ENCODE results near the gene CNTN1. TPM values are rescaled to one million over a fixed set of nuclear protein-coding genes. Genes with fewer than 3 reads are reported as not detected.
A peak's percentile ranks its signal among the peaks of the same experiment; 100 is the strongest.
"Not testable (repeated sequence)": the region's sequence is repeated elsewhere in the genome, so short reads cannot be mapped to it uniquely, and the experiment has no call there.

The CNTN1 gene
- total RNA-seq, 1 donor from 2014 or later, result 2.3 TPM

GRCh38 chr12:40735551-40736230 lies 43.5 kb downstream of the CNTN1 start:
- H3K4me3 ChIP-seq (ENCODE audit: low read depth, low read length), result no peak overlapping the region
- DNase-seq (ENCODE audit: low read depth), result no peak
- no peak for TF ChIP-seq CTCF (conservative IDR thresholded peaks at IDR 0.05; ENCODE audit: low read depth, low read length)

- not testable (repeated sequence) for H3K4me3 ChIP-seq (ENCODE audit: low read depth, low read length); DNase-seq (ENCODE audit: low read depth)
These were observed 45.2 kb downstream of the CNTN1 start for GRCh38 chr12:40737416-40737815.

- DNase-seq (ENCODE audit: low read depth), result no peak
- H3K4me3 ChIP-seq (ENCODE audit: low read depth, low read length), result no peak overlapping the region
- TF ChIP-seq CTCF (conservative IDR thresholded peaks at IDR 0.05; ENCODE audit: low read depth, low read length), result no peak
These were observed 46.6 kb downstream of the CNTN1 start for GRCh38 chr12:40738856-40739255.

GRCh38 chr12:40742041-40742440 lies 49.8 kb downstream of the CNTN1 start:
- no peak for DNase-seq (ENCODE audit: low read depth)
- TF ChIP-seq CTCF (conservative IDR thresholded peaks at IDR 0.05; ENCODE audit: low read depth, low read length), result no peak
- H3K4me3 ChIP-seq (ENCODE audit: low read depth, low read length), result no peak overlapping the region

GRCh38 chr12:40745386-40745785 lies 53.1 kb downstream of the CNTN1 start:
- no peak overlapping the region for H3K4me3 ChIP-seq (ENCODE audit: low read depth, low read length)
- TF ChIP-seq CTCF (conservative IDR thresholded peaks at IDR 0.05; ENCODE audit: low read depth, low read length), result peak; percentile 40
- DNase-seq (ENCODE audit: low read depth), result no peak

- DNase-seq (ENCODE audit: low read depth), result no peak
- no peak overlapping the region for H3K4me3 ChIP-seq (ENCODE audit: low read depth, low read length)
- TF ChIP-seq CTCF (conservative IDR thresholded peaks at IDR 0.05; ENCODE audit: low read depth, low read length), result no peak
These were observed 57.6 kb downstream of the CNTN1 start for GRCh38 chr12:40749863-40750262.

GRCh38 chr12:40752011-40752410 lies 59.8 kb downstream of the CNTN1 start:
- no peak for DNase-seq (ENCODE audit: low read depth)
- no peak overlapping the region for H3K4me3 ChIP-seq (ENCODE audit: low read depth, low read length)
- TF ChIP-seq CTCF (conservative IDR thresholded peaks at IDR 0.05; ENCODE audit: low read depth, low read length), result no peak
